Adrenal gland (tissue), 12 donors: ENCODE results near the gene C6orf89. TPM values are rescaled to one million over a fixed set of nuclear protein-coding genes. Genes with fewer than 3 reads are reported as not detected.
"Not testable (repeated sequence)": the region's sequence is repeated elsewhere in the genome, so short reads cannot be mapped to it uniquely, and the experiment has no call there.

Experiments used
- DNase-seq, 7 donors: peaks; one replicate each; pipeline ENCODE4 v3.0.0-alpha.2; 2019 to 2020
- H3K27ac ChIP-seq, 5 donors: fragments of 200-600 bp; sonication (generic) in 4 of 5; 1 replicate in 3 of 5; 2 replicates in 2 of 5; pipeline versions ENCODE4 v1.5.1 to v1.8.0; 2016 to 2020; ENCODE audit warnings: mild to moderate bottlenecking in 1 of 5
- H3K27me3 ChIP-seq: fragments of 200-600 bp; 2 replicates; pipeline ENCODE4 v1.8.0; 2021
- H3K36me3 ChIP-seq, 2 donors: fragments of 200-600 bp; replicated peaks in 1 of 2; 1 replicate in 1 of 2; 2 replicates in 1 of 2; pipeline versions ENCODE4 v1.5.1 to v1.8.0; 2018 to 2022
- H3K4me1 ChIP-seq, 2 donors: fragments of 200-600 bp; replicated peaks in 1 of 2; 1 replicate in 1 of 2; 2 replicates in 1 of 2; pipeline versions ENCODE4 v1.5.1 to v1.8.0; 2018 to 2021
- H3K4me3 ChIP-seq, 4 donors: fragments of 200-600 bp; sonication (generic) in 3 of 4; one replicate each; pipeline ENCODE4 v1.5.1; 2016 to 2018
- H3K9me3 ChIP-seq, 3 donors: fragments of 200-600 bp; sonication (generic) in 1 of 3; replicated peaks in 1 of 3; 1 replicate in 2 of 3; 2 replicates in 1 of 3; pipeline versions ENCODE4 v1.5.1 to v1.8.0; 2016 to 2021
- POLR2A ChIP-seq, 2 donors: fragments of 450-650 bp; IDR thresholded peaks; one replicate each; pipeline ENCODE4 v1.6.1; 2017; ENCODE audit warnings: antibody characterized with exemption in 2 of 2, mild to moderate bottlenecking in 2 of 2, moderate library complexity in 1 of 2
- WGBS, 4 donors: extraction: QIAGEN DNeasy Blood & Tissue Kit in 2 of 4; methylation state at CpG; one replicate each; pipeline versions ENCODE4 v1.1.5 to v1.1.7; 2013 to 2017; 5-methylcytosine and 5-hydroxymethylcytosine counted together
- intact Hi-C, 2 donors: fragments of 100-400 bp; cut with DNase I; formaldehyde crosslinking; loops; one replicate each; pipeline versions ENCODE4 v1.14.1 to v1.15.0; 2022 to 2023
- polyA plus RNA-seq, 3 donors: library from polyadenylated mRNA; stranded (reverse); fragments of 200-250 nt in 2 of 3; fragments of 350-450 nt in 1 of 3; fragmentation: Illumina TruSeq in 1 of 3; extraction: RNeasy Lipid Tissue Mini Kit (QIAGEN cat#74804) in 1 of 3; gene quantifications; one replicate each; pipeline ENCODE4 v1.2.3, GENCODE V29; 2013 to 2014
- total RNA-seq, 9 donors: library from RNA; depleted of rRNA in 4 of 9; stranded (reverse); fragments of >200 nt in 4 of 9; fragments of 120-200 nt in 1 of 9; fragmentation: NEBNext Ultra II Directional in 1 of 9; extraction: Animal tissue kit (Norgen Biotek cat#: 25700) in 1 of 9; gene quantifications; one replicate each; pipeline versions ENCODE4 v1.1.0 to v1.2.4, GENCODE V29; 2013 to 2023
- TF ChIP-seq, protein P1 (sequence below), 6 experiments: fragments of 450-650 bp in 4 of 6; fragments of 200-600 bp in 2 of 6; sonication (generic) in 1 of 6; IDR thresholded peaks; 1 replicate in 5 of 6; 2 replicates in 1 of 6; pipeline versions ENCODE4 v1.5.1 to v1.8.0; 2016 to 2021; ENCODE audit warnings: antibody characterized with exemption in 6 of 6, mild to moderate bottlenecking in 2 of 6, moderate library complexity in 1 of 6
- donor health status: healthy with polysubstance abuse.
- donor health status: Bipolar disorder and iron deficiency.
- donor health status: DM: yes; HTN: yes; CAD: no.
- donor health status: DM: no; HTN: no; CAD: no.
- donor health status: DM: no; HTN: no; CAD: no.
- donor health status: DM: yes; HTN: yes; CAD: no.

The C6orf89 gene
- total and polyA plus RNA-seq, 12 donors = 17.5 to 107 (median 75.7) TPM

DNA sequence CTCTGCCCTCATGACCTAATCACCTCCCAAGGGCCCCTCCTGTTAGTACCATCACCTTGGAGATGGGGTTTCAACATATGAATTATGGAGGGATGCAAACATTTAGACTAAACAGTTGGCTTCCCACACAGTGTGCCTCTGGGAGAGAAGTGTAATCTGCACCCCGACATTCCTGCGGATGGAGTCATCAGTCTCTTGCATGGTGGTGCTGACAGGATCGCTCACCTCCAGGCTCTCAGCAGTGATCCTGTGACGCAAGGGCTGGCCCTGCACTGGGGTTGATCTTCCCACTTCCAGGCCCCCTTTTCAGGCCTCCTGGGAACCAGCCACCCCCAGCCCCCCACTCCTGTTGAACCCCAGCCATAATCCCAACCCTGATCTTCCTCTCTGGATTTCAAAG is 52.8 kb downstream of the C6orf89 start:
- no peak for TF ChIP-seq POLR2A (IDR thresholded peaks at IDR 0.05)
- TF ChIP-seq, protein P1, sequence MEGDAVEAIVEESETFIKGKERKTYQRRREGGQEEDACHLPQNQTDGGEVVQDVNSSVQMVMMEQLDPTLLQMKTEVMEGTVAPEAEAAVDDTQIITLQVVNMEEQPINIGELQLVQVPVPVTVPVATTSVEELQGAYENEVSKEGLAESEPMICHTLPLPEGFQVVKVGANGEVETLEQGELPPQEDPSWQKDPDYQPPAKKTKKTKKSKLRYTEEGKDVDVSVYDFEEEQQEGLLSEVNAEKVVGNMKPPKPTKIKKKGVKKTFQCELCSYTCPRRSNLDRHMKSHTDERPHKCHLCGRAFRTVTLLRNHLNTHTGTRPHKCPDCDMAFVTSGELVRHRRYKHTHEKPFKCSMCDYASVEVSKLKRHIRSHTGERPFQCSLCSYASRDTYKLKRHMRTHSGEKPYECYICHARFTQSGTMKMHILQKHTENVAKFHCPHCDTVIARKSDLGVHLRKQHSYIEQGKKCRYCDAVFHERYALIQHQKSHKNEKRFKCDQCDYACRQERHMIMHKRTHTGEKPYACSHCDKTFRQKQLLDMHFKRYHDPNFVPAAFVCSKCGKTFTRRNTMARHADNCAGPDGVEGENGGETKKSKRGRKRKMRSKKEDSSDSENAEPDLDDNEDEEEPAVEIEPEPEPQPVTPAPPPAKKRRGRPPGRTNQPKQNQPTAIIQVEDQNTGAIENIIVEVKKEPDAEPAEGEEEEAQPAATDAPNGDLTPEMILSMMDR (IDR thresholded peaks at IDR 0.05) = no peak
- 90 to 100% (median 92%) methylated on average over 1 to 4 of the region's 4 CpGs for WGBS, 4 donors
- Histone ChIP-seq H3K36me3 (no peaks in the 10 kb centered on the region), H3K9me3 (no peaks in the 10 kb centered on the region), H3K4me1 (no peaks in the 10 kb centered on the region), H3K27ac (no peak overlapping the region), H3K27me3 (no peaks in the 10 kb centered on the region), H3K4me3 (no peak overlapping the region)
- DNase-seq = peak in 2 of 7 donors; percentile 1 to 11
- intact Hi-C loops = no loop called here

DNA sequence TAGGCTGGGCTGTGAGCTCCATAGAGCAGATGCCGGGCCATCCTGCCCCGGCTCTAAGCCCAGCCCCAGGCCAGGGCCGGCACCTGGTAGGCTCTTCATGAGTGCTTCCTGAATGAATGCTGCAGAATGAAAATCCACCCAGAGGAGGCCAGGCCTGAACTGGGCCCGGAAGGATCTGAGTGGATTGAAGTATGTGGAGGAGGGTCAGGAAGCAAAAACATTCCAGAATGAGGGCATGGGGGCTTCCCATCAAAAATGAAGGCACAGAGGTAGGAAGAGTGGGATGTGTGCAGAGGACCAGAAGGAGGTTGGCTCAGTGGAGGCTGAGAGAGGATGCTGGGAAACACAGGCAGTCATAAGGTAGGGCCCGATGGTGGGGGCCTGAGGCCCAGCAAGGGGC is 53.3 kb downstream of the C6orf89 start:
- WGBS, 4 donors = 90 to 98% (median 92%) methylated on average over 2 to 5 of the region's 5 CpGs

DNA sequence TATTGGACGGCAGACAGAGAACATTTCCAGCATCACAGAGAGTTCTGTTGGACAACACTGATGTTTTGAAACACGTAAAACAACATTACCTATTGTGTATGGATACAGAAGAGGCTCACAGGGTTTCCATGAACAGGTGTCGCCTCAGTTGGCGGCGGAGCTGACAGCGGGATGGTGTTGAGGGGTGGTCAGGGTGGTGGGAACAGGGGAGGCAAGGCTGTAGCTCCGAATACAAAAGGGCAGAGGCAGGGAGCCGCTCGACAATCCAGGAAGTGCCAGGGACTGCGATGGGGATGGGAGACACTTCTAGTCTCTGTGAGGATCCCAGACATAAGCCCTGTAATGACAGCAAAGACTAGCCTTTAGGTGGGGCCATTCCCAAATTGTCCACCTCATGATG is 54.3 kb downstream of the C6orf89 start:
- DNase-seq = peak in 1 of 7 donors; percentile 6
- intact Hi-C loops = no loop called here

More for the DNA sequence above, 53.3 kb downstream of the C6orf89 start:
- H3K36me3 ChIP-seq, H3K27ac ChIP-seq, H3K9me3 ChIP-seq, H3K27me3 ChIP-seq, intact Hi-C loops, H3K4me1 ChIP-seq, H3K4me3 ChIP-seq, DNase-seq: not testable (repeated sequence)

DNA sequence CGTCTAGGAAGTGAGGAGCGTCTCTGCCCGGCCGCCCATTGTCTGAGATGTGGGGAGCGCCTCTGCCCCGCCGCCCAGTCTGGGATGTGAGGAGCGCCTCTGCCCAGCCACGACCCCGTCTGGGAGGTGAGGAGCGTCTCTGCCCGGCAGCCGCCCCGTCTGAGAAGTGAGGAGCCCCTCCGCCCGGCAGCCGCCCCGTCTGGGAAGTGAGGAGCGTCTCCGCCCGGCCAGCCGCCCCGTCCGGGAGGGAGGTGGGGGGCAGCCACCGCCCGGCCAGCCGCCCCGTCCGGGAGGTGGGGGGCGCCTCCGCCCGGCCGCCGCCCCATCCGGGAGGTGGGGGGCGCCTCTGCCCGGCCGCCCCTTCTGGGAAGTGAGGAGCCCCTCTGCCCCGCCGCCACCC is 55.8 kb downstream of the C6orf89 start:
- peak in 3 of 7 donors; percentile 5 to 11 (median 8) for DNase-seq
- 95 to 100% (median 98%) methylated on average over 2 to 39 of the region's 40 CpGs for WGBS, 4 donors
- intact Hi-C loops, H3K27me3 ChIP-seq, H3K27ac ChIP-seq, H3K9me3 ChIP-seq, H3K36me3 ChIP-seq, H3K4me1 ChIP-seq, H3K4me3 ChIP-seq: not testable (repeated sequence)

More for the DNA sequence above, 54.3 kb downstream of the C6orf89 start:
- Histone ChIP-seq H3K9me3 (no peaks in the 10 kb centered on the region), H3K4me3 (no peak overlapping the region), H3K4me1 (peaks cover 0 to 3% of the 10 kb centered on the region in 2 donors), H3K36me3 (no peaks in the 10 kb centered on the region), H3K27ac (no peak overlapping the region), H3K27me3 (no peaks in the 10 kb centered on the region)
- TF ChIP-seq, protein P1 (IDR thresholded peaks at IDR 0.05) = no peak
- TF ChIP-seq POLR2A (IDR thresholded peaks at IDR 0.05) = no peak
- 86 to 94% (median 90%) methylated on average over 10 of the region's 10 CpGs for WGBS, 4 donors

DNA sequence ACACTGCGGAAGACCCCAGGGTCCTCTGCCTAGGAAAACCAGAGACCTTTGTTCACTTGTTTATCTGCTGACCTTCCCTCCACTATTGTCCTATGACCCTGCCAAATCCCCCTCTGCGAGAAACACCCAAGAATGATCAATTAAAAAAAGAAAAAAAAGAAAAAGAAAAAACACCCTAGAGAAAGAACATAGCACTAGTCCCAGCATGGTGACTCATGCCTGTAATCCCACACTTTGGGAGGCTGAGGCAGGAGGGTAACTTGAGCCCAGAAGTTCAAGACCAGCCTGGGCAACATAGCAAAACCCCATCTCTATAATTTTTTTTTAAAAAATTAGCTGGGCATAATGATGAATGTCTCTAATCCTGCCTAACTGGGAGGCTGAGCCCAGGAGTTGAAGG is 56.6 kb downstream of the C6orf89 start:
- intact Hi-C loops, DNase-seq, H3K27me3 ChIP-seq, H3K27ac ChIP-seq, H3K9me3 ChIP-seq, H3K4me1 ChIP-seq, H3K4me3 ChIP-seq, H3K36me3 ChIP-seq: not testable (repeated sequence)
- 73 to 97% (median 87%) methylated on average over 1 to 2 of the region's 2 CpGs for WGBS, 4 donors

DNA sequence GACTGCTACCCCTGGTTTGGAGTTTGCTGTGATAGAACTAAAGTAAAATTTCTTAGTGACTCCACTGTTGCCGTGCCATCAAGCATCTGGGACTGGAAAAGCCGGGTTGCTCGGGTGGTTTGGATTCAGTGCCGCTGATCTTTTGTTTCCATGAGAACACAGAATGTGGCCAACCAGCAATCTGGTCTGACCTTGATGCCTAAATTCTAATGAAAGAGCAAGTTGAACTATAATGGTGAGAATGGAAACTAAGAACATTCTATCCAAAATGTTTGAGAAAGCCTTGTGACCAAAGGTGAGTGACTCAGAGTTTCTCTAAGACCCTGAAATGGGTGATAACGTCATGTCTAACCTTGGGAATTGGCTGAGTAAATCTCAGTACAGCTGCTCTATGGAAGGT is 58.9 kb downstream of the C6orf89 start:
- Histone ChIP-seq H3K36me3 (no peaks in the 10 kb centered on the region), H3K27ac (peak overlapping the region; percentile 44 to 88 (median 64)), H3K4me3 (no peak overlapping the region), H3K27me3 (no peaks in the 10 kb centered on the region), H3K9me3 (no peaks in the 10 kb centered on the region), H3K4me1 (peaks cover 0 to 3% of the 10 kb centered on the region in 2 donors)
- peak in 6 of 7 donors; percentile 42 to 80 (median 71) for DNase-seq
- TF ChIP-seq, protein P1 (IDR thresholded peaks at IDR 0.05) = no peak
- TF ChIP-seq POLR2A (IDR thresholded peaks at IDR 0.05) = no peak
- intact Hi-C loops = no loop called here
- WGBS, 4 donors = 39 to 54% (median 50%) methylated on average over 5 of the region's 5 CpGs
